Testis (tissue), 3 donors: Measurements from ENCODE around the gene LY6G6C. TPM values are rescaled to one million over a fixed set of nuclear protein-coding genes. Genes with fewer than 3 reads are reported as not detected.

Experiments used
- DNase-seq: peaks from one replicate; pipeline ENCODE4 v3.0.0-alpha.2; 2019
- H3K27ac ChIP-seq, 2 donors: fragments of 200-600 bp; sonication (generic); one replicate each; pipeline ENCODE4 v1.5.1; 2019
- H3K27me3 ChIP-seq: fragments of 200-600 bp; sonication (generic); one replicate; pipeline ENCODE4 v1.5.1; 2019
- H3K36me3 ChIP-seq: fragments of 200-600 bp; sonication (generic); one replicate; pipeline ENCODE4 v1.5.1; 2017; ENCODE audit warnings: low read depth; ENCODE audit errors: missing control alignments
- H3K4me1 ChIP-seq: fragments of 200-600 bp; sonication (generic); one replicate; pipeline ENCODE4 v1.5.1; 2019
- H3K4me3 ChIP-seq, 2 donors: fragments of 200-600 bp; sonication (generic); one replicate each; pipeline ENCODE4 v1.5.1; 2017 to 2019
- H3K9me3 ChIP-seq: fragments of 200-600 bp; sonication (generic); one replicate; pipeline ENCODE4 v1.5.1; 2017
- POLR2A ChIP-seq: fragments of 450-650 bp; IDR thresholded peaks from one replicate; pipeline ENCODE4 v1.6.1; 2017; ENCODE audit warnings: antibody characterized with exemption, mild to moderate bottlenecking, moderate library complexity
- WGBS, 2 donors: methylation state at CpG; one replicate each; pipeline ENCODE4 v1.1.5; 2018; 5-methylcytosine and 5-hydroxymethylcytosine counted together
- intact Hi-C: fragments of 100-400 bp; cut with DNase I; formaldehyde crosslinking; loops from one replicate; pipeline ENCODE4 v1.15.1; 2023; ENCODE audit warnings: low total_unique reads
- polyA plus RNA-seq: library from polyadenylated mRNA; stranded (reverse); fragments of 350-450 nt; fragmentation: Illumina TruSeq; extraction: RNeasy Lipid Tissue Mini Kit (QIAGEN cat#74804); gene quantifications from one replicate; pipeline ENCODE4 v1.2.3, GENCODE V29; 2014; ENCODE audit warnings: low read depth, low replicate concordance; ENCODE audit not compliant: insufficient read depth
- total RNA-seq, 2 donors: library from RNA; depleted of rRNA; stranded (reverse); fragments of >200 nt; gene quantifications; one replicate each; pipeline ENCODE4 v1.2.3, GENCODE V29; 2016
- TF ChIP-seq, protein P1 (sequence below), 3 experiments: fragments of 450-650 bp in 2 of 3; fragments of 200-600 bp in 1 of 3; sonication (generic) in 1 of 3; IDR thresholded peaks; one replicate each; pipeline ENCODE4 v1.5.1; 2016 to 2019; ENCODE audit warnings: antibody characterized with exemption in 3 of 3, mild to moderate bottlenecking in 2 of 3, moderate library complexity in 1 of 3

Gene LY6G6C
- total and polyA plus RNA-seq, 3 donors from 2014 or later = 0.39 to 1.4 TPM; not detected in 1

DNA sequence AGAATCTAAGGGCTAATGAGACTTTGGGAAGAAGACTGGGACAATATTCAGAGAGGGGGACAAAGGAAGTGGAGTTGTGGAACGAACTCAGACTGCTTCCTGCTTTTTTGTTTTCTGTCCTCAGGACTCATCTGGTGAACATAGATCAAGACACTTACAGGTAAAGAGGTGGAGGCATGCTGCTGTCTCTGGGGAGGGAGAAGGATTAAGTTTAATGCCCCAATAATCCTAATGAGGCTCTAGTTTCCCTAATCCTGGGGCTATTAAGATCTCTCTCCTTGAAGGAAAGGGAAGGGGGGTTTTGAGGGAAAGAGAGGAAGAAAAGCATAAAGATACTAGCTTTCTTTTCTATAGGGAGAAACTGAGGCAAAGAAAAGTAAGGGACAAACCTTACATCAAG is 22.9 kb upstream of the LY6G6C start:
- H3K36me3 ChIP-seq = no peaks in the 10 kb centered on the region
- DNase-seq = no peak
- H3K4me1 ChIP-seq = peaks cover 5% of the 10 kb centered on the region
- H3K4me3 ChIP-seq = no peak overlapping the region
- 65 to 69% methylated on average over 1 of the region's 1 CpG for WGBS, 2 donors
- H3K27me3 ChIP-seq = no peaks in the 10 kb centered on the region
- no peak for TF ChIP-seq POLR2A
- TF ChIP-seq, protein P1, sequence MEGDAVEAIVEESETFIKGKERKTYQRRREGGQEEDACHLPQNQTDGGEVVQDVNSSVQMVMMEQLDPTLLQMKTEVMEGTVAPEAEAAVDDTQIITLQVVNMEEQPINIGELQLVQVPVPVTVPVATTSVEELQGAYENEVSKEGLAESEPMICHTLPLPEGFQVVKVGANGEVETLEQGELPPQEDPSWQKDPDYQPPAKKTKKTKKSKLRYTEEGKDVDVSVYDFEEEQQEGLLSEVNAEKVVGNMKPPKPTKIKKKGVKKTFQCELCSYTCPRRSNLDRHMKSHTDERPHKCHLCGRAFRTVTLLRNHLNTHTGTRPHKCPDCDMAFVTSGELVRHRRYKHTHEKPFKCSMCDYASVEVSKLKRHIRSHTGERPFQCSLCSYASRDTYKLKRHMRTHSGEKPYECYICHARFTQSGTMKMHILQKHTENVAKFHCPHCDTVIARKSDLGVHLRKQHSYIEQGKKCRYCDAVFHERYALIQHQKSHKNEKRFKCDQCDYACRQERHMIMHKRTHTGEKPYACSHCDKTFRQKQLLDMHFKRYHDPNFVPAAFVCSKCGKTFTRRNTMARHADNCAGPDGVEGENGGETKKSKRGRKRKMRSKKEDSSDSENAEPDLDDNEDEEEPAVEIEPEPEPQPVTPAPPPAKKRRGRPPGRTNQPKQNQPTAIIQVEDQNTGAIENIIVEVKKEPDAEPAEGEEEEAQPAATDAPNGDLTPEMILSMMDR (IDR thresholded peaks at IDR 0.05) = no peak
- intact Hi-C loops = no loop called here
- no peaks in the 10 kb centered on the region for H3K9me3 ChIP-seq
- H3K27ac ChIP-seq = no peak overlapping the region

DNA sequence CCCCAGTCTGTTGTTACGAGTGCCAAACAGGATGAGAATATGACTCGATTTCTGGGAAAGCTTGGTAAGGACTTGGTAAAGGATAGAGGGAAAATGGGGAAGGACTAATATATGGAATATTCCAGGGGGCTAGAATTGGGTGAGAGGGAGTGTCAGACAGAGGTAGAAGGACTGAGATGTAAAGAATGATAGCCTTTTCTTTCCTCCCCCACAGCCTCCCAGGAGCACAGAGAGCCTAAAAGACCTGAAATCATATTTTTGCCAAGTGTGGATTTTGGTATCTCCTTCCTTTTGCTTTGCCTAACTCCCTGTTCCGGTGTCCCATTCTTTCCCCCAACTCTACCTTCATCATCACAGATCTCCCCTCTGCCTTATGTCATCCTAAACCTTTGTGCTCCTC is 21.3 kb upstream of the LY6G6C start:
- H3K4me3 ChIP-seq = no peak overlapping the region

DNA sequence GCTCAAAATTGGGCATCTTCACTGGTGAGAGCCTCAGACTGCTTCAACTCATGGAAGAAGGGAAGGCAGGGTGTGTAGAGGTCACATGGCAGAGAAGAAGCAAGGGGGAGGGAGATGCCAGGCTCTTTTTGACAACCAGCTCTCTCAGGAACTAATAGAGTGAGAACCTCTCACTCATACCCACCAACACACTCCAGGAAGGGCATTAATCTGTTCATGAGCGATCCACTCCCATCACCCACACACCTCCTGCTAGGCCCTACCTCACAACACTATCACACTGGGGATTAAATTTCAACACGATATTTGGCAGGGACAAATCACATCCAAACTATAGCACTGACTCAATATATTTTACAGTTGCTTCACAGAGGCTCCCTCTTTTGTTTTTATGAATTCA is 20.3 kb upstream of the LY6G6C start:
- Histone ChIP-seq H3K27me3 (no peaks in the 10 kb centered on the region), H3K9me3 (no peaks in the 10 kb centered on the region), H3K4me1 (peaks cover 16% of the 10 kb centered on the region), H3K4me3 (no peak overlapping the region), H3K36me3 (no peaks in the 10 kb centered on the region), H3K27ac (no peak overlapping the region)
- no peak for DNase-seq
- intact Hi-C loops = no loop called here
- 83 to 91% methylated on average over 2 of the region's 2 CpGs for WGBS, 2 donors
- no peak for TF ChIP-seq POLR2A
- TF ChIP-seq, protein P1 (IDR thresholded peaks at IDR 0.05) = no peak

More for the DNA sequence above, 21.3 kb upstream of the LY6G6C start:
- H3K4me1 ChIP-seq = peaks cover 8% of the 10 kb centered on the region
- H3K9me3 ChIP-seq = no peaks in the 10 kb centered on the region
- no peaks in the 10 kb centered on the region for H3K27me3 ChIP-seq
- WGBS, 2 donors = 90 to 91% methylated on average over 3 of the region's 3 CpGs
- no peak overlapping the region for H3K27ac ChIP-seq
- no peak for DNase-seq
- H3K36me3 ChIP-seq = no peaks in the 10 kb centered on the region
- intact Hi-C loops = no loop called here
- no peak for TF ChIP-seq POLR2A
- TF ChIP-seq, protein P1 (IDR thresholded peaks at IDR 0.05) = no peak

DNA sequence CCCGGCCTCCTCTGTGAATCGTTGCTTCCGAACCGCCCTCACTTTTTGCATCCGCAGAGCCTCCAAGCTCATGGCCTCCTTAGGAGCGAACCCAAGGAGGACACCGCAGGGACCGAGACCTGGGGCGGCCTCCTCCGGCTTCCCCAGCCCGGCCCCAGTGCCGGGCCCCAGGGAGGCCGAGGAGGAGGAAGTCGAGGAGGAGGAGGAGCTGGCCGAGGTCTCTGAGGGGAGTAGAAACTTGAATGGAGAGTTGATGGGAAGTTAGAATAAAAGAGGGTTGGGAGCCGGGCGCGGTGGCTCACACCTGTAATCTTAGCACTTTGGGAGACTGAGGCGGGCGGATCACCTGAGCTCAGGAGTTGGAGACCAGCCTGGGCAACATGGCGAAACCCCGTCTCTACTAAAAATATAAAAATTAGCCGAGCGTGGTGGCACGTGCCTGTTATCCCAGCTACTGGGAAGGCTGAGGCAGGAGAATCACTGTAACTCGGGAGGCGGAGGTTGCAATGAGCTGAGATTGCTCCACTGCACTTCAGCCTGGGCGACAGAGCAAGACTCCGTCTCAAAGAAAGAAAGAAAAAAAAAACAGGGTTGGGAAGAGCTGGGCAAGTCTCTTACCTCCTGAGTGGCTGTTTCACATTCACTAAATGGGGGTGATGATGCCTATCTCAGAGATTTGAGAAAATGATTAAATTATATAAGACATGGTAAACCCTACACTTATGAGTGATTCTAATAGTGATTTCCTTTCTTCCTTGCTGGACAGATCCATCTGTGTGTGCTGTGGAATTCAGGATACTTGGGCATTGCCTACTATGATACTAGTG is 19.1 kb upstream of the LY6G6C start:
- WGBS, 2 donors = 12 to 16% methylated on average over 28 to 29 of the region's 29 CpGs
- DNase-seq = no peak
- Histone ChIP-seq H3K27ac (peak overlapping the region in 1 of 2 donors; percentile 74), H3K36me3 (no peaks in the 10 kb centered on the region), H3K9me3 (no peaks in the 10 kb centered on the region), H3K27me3 (no peaks in the 10 kb centered on the region), H3K4me1 (peaks cover 17% of the 10 kb centered on the region), H3K4me3 (peak overlapping the region; percentile 74 to 76)
- TF ChIP-seq POLR2A = no peak
- TF ChIP-seq, protein P1 (IDR thresholded peaks at IDR 0.05) = no peak
- intact Hi-C loops = no loop called here
